H1 (cell line): Measurements from ENCODE around the gene WDFY4. TPM values are rescaled to one million over a fixed set of nuclear protein-coding genes. Genes with fewer than 3 reads are reported as not detected.

Source experiments
- ASH2L ChIP-seq: fragments of 200-600, 300-600 bp; sonication (generic); IDR thresholded peaks from one replicate; pipeline ENCODE4 v1.7.1; 2017; ENCODE audit warnings: low read length
- BCL11A ChIP-seq, 2 experiments: IDR thresholded peaks; one replicate each; pipeline ENCODE4 v1.6.1; 2011; ENCODE audit warnings: low read depth in 2 of 2, low read length in 2 of 2, mild to moderate bottlenecking in 2 of 2
- CHD1 ChIP-seq: IDR thresholded peaks from 2 replicates; pipeline ENCODE4 v1.6.1; 2012; ENCODE audit warnings: low read depth, low read length, improper control_type of control experiment
- CHD7 ChIP-seq: fragments of 300-600 bp; sonication (generic); IDR thresholded peaks from 2 replicates; pipeline ENCODE4 v1.7.1; 2012; ENCODE audit warnings: low read length, moderate library complexity, mild to moderate bottlenecking, inconsistent platforms; ENCODE audit not compliant: insufficient replicate concordance
- E2F6 ChIP-seq: IDR thresholded peaks from 2 replicates; pipeline ENCODE4 v1.6.1; 2012; ENCODE audit warnings: inconsistent platforms
- EZH2 ChIP-seq: fragments of 200-600 bp; sonication (generic); IDR thresholded peaks from 2 replicates; pipeline ENCODE4 v1.7.1; 2012; ENCODE audit warnings: low read depth, mild to moderate bottlenecking, moderate library complexity, low read length, inconsistent platforms; ENCODE audit not compliant: severe bottlenecking
- HDAC2 ChIP-seq, 2 experiments: fragments of 300-600 bp in 1 of 2; sonication (generic) in 1 of 2; IDR thresholded peaks; 2 replicates each; pipeline ENCODE4 v1.6.1; 2011 to 2012; ENCODE audit warnings: low read depth in 2 of 2, low read length in 2 of 2, mild to moderate bottlenecking in 2 of 2, moderate library complexity in 2 of 2, borderline replicate concordance in 1 of 2, inconsistent platforms in 1 of 2
- KDM5A ChIP-seq: fragments of 200-600 bp; IDR thresholded peaks from 2 replicates; pipeline ENCODE4 v1.7.1; 2012; ENCODE audit warnings: mild to moderate bottlenecking, low read length, inconsistent platforms, mixed read lengths
- NANOG ChIP-seq: IDR thresholded peaks from 2 replicates; pipeline ENCODE4 v1.6.1; 2011; ENCODE audit warnings: low read length, low read depth, mild to moderate bottlenecking, inconsistent platforms; ENCODE audit not compliant: insufficient read depth, poor library complexity, severe bottlenecking
- POLR2A ChIP-seq, 2 experiments: IDR thresholded peaks; 1 replicate in 1 of 2; 2 replicates in 1 of 2; pipeline ENCODE4 v1.6.1; 2011; ENCODE audit warnings: low read depth in 2 of 2, low read length in 2 of 2, mild to moderate bottlenecking in 2 of 2; ENCODE audit errors: control extremely low read depth in 1 of 2
- SP4 ChIP-seq: IDR thresholded peaks from 2 replicates; pipeline ENCODE4 v1.6.1; 2012; ENCODE audit warnings: low read length, inconsistent platforms
- polyA plus RNA-seq, 7 experiments: library from polyadenylated mRNA; depleted of rRNA in 3 of 7; stranded (reverse) in 5 of 7; unstranded in 2 of 7; fragments of >200 nt in 5 of 7; fragments of 200-250 nt in 2 of 7; gene quantifications; 1 replicate in 5 of 7; 2 replicates in 1 of 7; 4 replicates in 1 of 7; pipeline versions ENCODE4 v1.2.1 to v1.2.3, GENCODE V29; 2011 to 2013; ENCODE audit warnings: missing spikeins in 2 of 7, mixed read lengths in 2 of 7
- total RNA-seq: library from RNA; stranded (reverse); fragmentation: NEBNext Ultra II Directional; extraction: Animal tissue kit (Norgen Biotek cat#: 25700); gene quantifications from 2 replicates; pipeline ENCODE4 v1.2.1, GENCODE V29; 2021

The WDFY4 gene
- total and polyA plus RNA-seq, 2 of the 8 experiments (the other 6 are each of a cell fraction or from before 2014, with no cell fraction given): not detected

DNA sequence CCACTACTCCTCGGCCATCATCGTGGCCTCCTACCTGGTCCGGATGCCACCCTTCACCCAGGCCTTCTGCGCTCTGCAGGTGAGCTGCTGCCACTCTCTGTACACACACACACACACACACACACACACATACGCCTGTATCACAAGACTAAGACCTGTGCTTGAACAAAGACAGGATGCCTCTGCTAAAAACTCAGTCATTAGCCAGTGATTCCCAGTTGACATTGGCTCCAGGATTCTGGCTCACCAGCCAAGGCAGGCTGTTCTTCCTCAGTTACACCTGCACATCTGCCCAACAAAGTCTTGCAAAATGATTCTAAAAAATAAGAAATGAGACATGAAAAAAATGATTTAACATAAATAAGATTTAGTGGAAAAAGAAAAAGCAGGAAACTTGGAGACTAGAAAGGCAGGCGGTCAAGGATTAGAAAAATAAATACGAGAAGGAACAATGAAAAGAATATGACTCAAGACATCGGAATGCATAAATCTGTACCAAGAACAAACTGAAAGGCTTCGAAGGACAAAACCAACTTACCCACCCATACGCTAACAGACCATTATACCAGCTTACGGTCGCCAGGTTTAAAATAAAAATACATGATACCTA, 262.3 kb downstream of the WDFY4 start (continued):
- TF ChIP-seq CHD7 (no peak), BCL11A (IDR thresholded peaks at IDR 0.05; ENCODE audit: low read depth in 2 of 2, low read length in 2 of 2) (no peak), EZH2 (no peak), CHD1 (no peak), HDAC2 (IDR thresholded peaks at IDR 0.05; ENCODE audit: borderline replicate concordance in 1 of 2, low read depth in 2 of 2, low read length in 2 of 2) (no peak), ASH2L (no peak), POLR2A (IDR thresholded peaks at IDR 0.05; ENCODE audit: control extremely low read depth in 1 of 2, low read depth in 2 of 2, low read length in 2 of 2) (no peak), E2F6 (no peak), KDM5A (no peak), NANOG (no peak), SP4 (no peak)
